ENCODE results near the gene CLCN7. TPM values are rescaled to one million over a fixed set of nuclear protein-coding genes. Genes with fewer than 3 reads are reported as not detected.

CLCN7 gene
- total RNA-seq, 1 experiment from 2014 or later = 64.0 TPM

DNA sequence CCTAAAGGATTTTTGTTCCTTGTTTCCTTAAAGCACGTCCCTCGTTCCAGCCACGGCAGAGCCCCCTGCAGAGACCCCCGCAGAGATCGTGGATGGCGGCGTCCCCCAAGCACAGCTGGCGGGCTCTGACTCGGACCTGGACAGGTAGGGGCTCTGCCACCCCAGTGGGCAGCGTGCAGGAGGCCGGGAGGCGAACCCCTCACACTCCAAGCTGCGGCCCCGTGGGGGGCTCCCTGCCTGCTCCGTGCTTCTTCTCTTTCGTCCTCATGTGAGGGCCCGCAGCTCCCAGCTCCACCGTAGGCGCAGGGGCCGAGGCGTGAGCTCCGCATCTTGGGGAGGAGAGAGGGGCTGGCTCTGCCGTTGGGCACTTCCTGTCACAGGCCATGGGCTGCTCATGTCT lies 26.8 kb upstream of the CLCN7 start:
- intact Hi-C loops (cut with micrococcal nuclease) = no loop called here
- H3K4me3 ChIP-seq (replicated peaks in 1 of 2; ENCODE audit: low read depth in 1 of 2, low read length in 2 of 2) = no peak overlapping the region
- H3K4me2 ChIP-seq (ENCODE audit: low read length) = no peak overlapping the region
- RAD21 ChIA-PET (ENCODE audit: low non-redundant PET in 1 of 2, low total read pairs in 2 of 2, uncharacterized antibody in 2 of 2, unreplicated experiment in 2 of 2) = no interaction called here
- no peak overlapping the region for H3K27ac ChIP-seq (ENCODE audit: low read depth, low read length)
- TF ChIP-seq SP1 (IDR thresholded peaks at IDR 0.05; ENCODE audit: low read depth) (no peak), SIN3A (IDR thresholded peaks at IDR 0.05; ENCODE audit: low read depth) (no peak), JUND (IDR thresholded peaks at IDR 0.05) (no peak), ELF1 (IDR thresholded peaks at IDR 0.05; ENCODE audit: borderline replicate concordance, low read depth) (no peak), POLR2A (IDR thresholded peaks at IDR 0.05; ENCODE audit: borderline replicate concordance, extremely low read depth, insufficient read depth, insufficient read length) (no peak), POLR2AphosphoS5 (IDR thresholded peaks at IDR 0.05; ENCODE audit: low read depth, low read length) (no peak), EZH2phosphoT487 (IDR thresholded peaks at IDR 0.05; ENCODE audit: borderline replicate concordance) (no peak), ZNF274 (IDR thresholded peaks at IDR 0.05; ENCODE audit: low read depth, low read length) (no peak), YY1 (IDR thresholded peaks at IDR 0.05; ENCODE audit: extremely low read depth, insufficient replicate concordance, low read depth, low read length) (no peak), CBX3 (IDR thresholded peaks at IDR 0.05; ENCODE audit: low read depth) (no peak), EZH2 (IDR thresholded peaks at IDR 0.05) (no peak), ZFX (IDR thresholded peaks at IDR 0.05) (no peak), SRF (IDR thresholded peaks at IDR 0.05; ENCODE audit: low read depth) (no peak)
- TF ChIP-seq, protein P1, sequence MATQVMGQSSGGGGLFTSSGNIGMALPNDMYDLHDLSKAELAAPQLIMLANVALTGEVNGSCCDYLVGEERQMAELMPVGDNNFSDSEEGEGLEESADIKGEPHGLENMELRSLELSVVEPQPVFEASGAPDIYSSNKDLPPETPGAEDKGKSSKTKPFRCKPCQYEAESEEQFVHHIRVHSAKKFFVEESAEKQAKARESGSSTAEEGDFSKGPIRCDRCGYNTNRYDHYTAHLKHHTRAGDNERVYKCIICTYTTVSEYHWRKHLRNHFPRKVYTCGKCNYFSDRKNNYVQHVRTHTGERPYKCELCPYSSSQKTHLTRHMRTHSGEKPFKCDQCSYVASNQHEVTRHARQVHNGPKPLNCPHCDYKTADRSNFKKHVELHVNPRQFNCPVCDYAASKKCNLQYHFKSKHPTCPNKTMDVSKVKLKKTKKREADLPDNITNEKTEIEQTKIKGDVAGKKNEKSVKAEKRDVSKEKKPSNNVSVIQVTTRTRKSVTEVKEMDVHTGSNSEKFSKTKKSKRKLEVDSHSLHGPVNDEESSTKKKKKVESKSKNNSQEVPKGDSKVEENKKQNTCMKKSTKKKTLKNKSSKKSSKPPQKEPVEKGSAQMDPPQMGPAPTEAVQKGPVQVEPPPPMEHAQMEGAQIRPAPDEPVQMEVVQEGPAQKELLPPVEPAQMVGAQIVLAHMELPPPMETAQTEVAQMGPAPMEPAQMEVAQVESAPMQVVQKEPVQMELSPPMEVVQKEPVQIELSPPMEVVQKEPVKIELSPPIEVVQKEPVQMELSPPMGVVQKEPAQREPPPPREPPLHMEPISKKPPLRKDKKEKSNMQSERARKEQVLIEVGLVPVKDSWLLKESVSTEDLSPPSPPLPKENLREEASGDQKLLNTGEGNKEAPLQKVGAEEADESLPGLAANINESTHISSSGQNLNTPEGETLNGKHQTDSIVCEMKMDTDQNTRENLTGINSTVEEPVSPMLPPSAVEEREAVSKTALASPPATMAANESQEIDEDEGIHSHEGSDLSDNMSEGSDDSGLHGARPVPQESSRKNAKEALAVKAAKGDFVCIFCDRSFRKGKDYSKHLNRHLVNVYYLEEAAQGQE (IDR thresholded peaks at IDR 0.05; ENCODE audit: low read depth) = no peak
- TF ChIP-seq, protein P2, sequence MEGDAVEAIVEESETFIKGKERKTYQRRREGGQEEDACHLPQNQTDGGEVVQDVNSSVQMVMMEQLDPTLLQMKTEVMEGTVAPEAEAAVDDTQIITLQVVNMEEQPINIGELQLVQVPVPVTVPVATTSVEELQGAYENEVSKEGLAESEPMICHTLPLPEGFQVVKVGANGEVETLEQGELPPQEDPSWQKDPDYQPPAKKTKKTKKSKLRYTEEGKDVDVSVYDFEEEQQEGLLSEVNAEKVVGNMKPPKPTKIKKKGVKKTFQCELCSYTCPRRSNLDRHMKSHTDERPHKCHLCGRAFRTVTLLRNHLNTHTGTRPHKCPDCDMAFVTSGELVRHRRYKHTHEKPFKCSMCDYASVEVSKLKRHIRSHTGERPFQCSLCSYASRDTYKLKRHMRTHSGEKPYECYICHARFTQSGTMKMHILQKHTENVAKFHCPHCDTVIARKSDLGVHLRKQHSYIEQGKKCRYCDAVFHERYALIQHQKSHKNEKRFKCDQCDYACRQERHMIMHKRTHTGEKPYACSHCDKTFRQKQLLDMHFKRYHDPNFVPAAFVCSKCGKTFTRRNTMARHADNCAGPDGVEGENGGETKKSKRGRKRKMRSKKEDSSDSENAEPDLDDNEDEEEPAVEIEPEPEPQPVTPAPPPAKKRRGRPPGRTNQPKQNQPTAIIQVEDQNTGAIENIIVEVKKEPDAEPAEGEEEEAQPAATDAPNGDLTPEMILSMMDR (IDR thresholded peaks at IDR 0.05 in 2 of 3, conservative IDR thresholded peaks at IDR 0.05 in 1 of 3; ENCODE audit: borderline replicate concordance in 1 of 3, insufficient read depth in 1 of 3, low read depth in 2 of 3, low read length in 2 of 3) = no peak
- TF ChIP-seq, protein P3, sequence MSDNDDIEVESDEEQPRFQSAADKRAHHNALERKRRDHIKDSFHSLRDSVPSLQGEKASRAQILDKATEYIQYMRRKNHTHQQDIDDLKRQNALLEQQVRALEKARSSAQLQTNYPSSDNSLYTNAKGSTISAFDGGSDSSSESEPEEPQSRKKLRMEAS (IDR thresholded peaks at IDR 0.05) = no peak
- TF ChIP-seq, protein P4, sequence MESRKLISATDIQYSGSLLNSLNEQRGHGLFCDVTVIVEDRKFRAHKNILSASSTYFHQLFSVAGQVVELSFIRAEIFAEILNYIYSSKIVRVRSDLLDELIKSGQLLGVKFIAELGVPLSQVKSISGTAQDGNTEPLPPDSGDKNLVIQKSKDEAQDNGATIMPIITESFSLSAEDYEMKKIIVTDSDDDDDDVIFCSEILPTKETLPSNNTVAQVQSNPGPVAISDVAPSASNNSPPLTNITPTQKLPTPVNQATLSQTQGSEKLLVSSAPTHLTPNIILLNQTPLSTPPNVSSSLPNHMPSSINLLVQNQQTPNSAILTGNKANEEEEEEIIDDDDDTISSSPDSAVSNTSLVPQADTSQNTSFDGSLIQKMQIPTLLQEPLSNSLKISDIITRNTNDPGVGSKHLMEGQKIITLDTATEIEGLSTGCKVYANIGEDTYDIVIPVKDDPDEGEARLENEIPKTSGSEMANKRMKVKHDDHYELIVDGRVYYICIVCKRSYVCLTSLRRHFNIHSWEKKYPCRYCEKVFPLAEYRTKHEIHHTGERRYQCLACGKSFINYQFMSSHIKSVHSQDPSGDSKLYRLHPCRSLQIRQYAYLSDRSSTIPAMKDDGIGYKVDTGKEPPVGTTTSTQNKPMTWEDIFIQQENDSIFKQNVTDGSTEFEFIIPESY (IDR thresholded peaks at IDR 0.05; ENCODE audit: extremely low read depth, insufficient replicate concordance, low read length) = no peak
- no peaks in the 10 kb centered on the region for H4K20me1 ChIP-seq (ENCODE audit: insufficient read depth)
- BruUV-seq (replicated peaks) = no TSS peak
- H2AFZ ChIP-seq (ENCODE audit: low read depth, low read length, poor library complexity, severe bottlenecking) = no peak overlapping the region
- H3K79me2 ChIP-seq (ENCODE audit: insufficient read depth, low read length) = peaks cover 4% of the 10 kb centered on the region; the same call in 1 of the 2 replicates
- no peaks in the 10 kb centered on the region for H3K27me3 ChIP-seq (ENCODE audit: insufficient read depth, low read length)
- H3K9ac ChIP-seq (ENCODE audit: low read length) = no peak overlapping the region
- H3K36me3 ChIP-seq (ENCODE audit: control insufficient read depth in 1 of 2, insufficient read depth in 2 of 2, low read length in 2 of 2) = peaks cover 10 to 39% of the 10 kb centered on the region in 2 experiments; a peak in 3 of 4 replicates
- ATAC-seq (no peak), DNase-seq (ENCODE audit: low read depth, low spot score) (no peak)
- H3K9me2 ChIP-seq (ENCODE audit: insufficient read depth) = no peaks in the 10 kb centered on the region
- POLR2A ChIA-PET = no interaction called here
- no peaks in the 10 kb centered on the region for H3K4me1 ChIP-seq (ENCODE audit: control insufficient read depth in 1 of 2, insufficient read depth in 2 of 2, low read length in 2 of 2)
- H3K9me3 ChIP-seq (ENCODE audit: control insufficient read depth in 1 of 2, insufficient read depth in 1 of 2, low read depth in 1 of 2, low read length in 2 of 2) = no peaks in the 10 kb centered on the region
- CTCF ChIA-PET = no interaction called here
